Adrenal gland (tissue), 19 donors: Measurements from ENCODE around the gene RELL2. TPM values are rescaled to one million over a fixed set of nuclear protein-coding genes. Genes with fewer than 3 reads are reported as not detected.
A peak's percentile ranks its signal among the peaks of the same experiment; 100 is the strongest.

Source experiments
- DNase-seq, 7 donors: peaks; one replicate each; pipeline ENCODE4 v3.0.0-alpha.2; 2019 to 2020
- H3K27ac ChIP-seq, 5 donors: fragments of 200-600 bp; sonication (generic) in 4 of 5; 1 replicate in 3 of 5; 2 replicates in 2 of 5; pipeline versions ENCODE4 v1.5.1 to v1.8.0; 2016 to 2020; ENCODE audit warnings: mild to moderate bottlenecking in 1 of 5
- H3K27me3 ChIP-seq: fragments of 200-600 bp; 2 replicates; pipeline ENCODE4 v1.8.0; 2021
- H3K36me3 ChIP-seq, 2 donors: fragments of 200-600 bp; replicated peaks in 1 of 2; 1 replicate in 1 of 2; 2 replicates in 1 of 2; pipeline versions ENCODE4 v1.5.1 to v1.8.0; 2018 to 2022
- H3K4me1 ChIP-seq, 2 donors: fragments of 200-600 bp; replicated peaks in 1 of 2; 1 replicate in 1 of 2; 2 replicates in 1 of 2; pipeline versions ENCODE4 v1.5.1 to v1.8.0; 2018 to 2021
- H3K4me3 ChIP-seq, 4 donors: fragments of 200-600 bp; sonication (generic) in 3 of 4; one replicate each; pipeline ENCODE4 v1.5.1; 2016 to 2018
- H3K9me3 ChIP-seq, 3 donors: fragments of 200-600 bp; sonication (generic) in 1 of 3; replicated peaks in 1 of 3; 1 replicate in 2 of 3; 2 replicates in 1 of 3; pipeline versions ENCODE4 v1.5.1 to v1.8.0; 2016 to 2021
- CTCF ChIP-seq, 6 experiments: fragments of 450-650 bp in 4 of 6; fragments of 200-600 bp in 2 of 6; sonication (generic) in 1 of 6; IDR thresholded peaks; 1 replicate in 5 of 6; 2 replicates in 1 of 6; pipeline versions ENCODE4 v1.5.1 to v1.8.0; 2016 to 2021; ENCODE audit warnings: antibody characterized with exemption in 6 of 6, mild to moderate bottlenecking in 2 of 6, moderate library complexity in 1 of 6
- POLR2A ChIP-seq, 2 donors: fragments of 450-650 bp; IDR thresholded peaks; one replicate each; pipeline ENCODE4 v1.6.1; 2017; ENCODE audit warnings: antibody characterized with exemption in 2 of 2, mild to moderate bottlenecking in 2 of 2, moderate library complexity in 1 of 2
- WGBS, 4 donors: extraction: QIAGEN DNeasy Blood & Tissue Kit in 2 of 4; methylation state at CpG; one replicate each; pipeline versions ENCODE4 v1.1.5 to v1.1.7; 2013 to 2017; 5-methylcytosine and 5-hydroxymethylcytosine counted together
- intact Hi-C, 2 donors: fragments of 100-400 bp; cut with DNase I; formaldehyde crosslinking; loops; one replicate each; pipeline versions ENCODE4 v1.14.1 to v1.15.0; 2022 to 2023
- long read RNA-seq, 10 donors: library from polyadenylated mRNA in 3 of 10; unstranded in 2 of 10; stranded (forward) in 1 of 10; transcript quantifications; one replicate each; pipeline ENCODE4 v2.0.0 and lab custom pipeline, GENCODE V29; 2021 to 2026
- polyA plus RNA-seq, 3 donors: library from polyadenylated mRNA; stranded (reverse); fragments of 200-250 nt in 2 of 3; fragments of 350-450 nt in 1 of 3; fragmentation: Illumina TruSeq in 1 of 3; extraction: RNeasy Lipid Tissue Mini Kit (QIAGEN cat#74804) in 1 of 3; gene quantifications; one replicate each; pipeline ENCODE4 v1.2.3, GENCODE V29; 2013 to 2014
- total RNA-seq, 9 donors: library from RNA; depleted of rRNA in 4 of 9; stranded (reverse); fragments of >200 nt in 4 of 9; fragments of 120-200 nt in 1 of 9; fragmentation: NEBNext Ultra II Directional in 1 of 9; extraction: Animal tissue kit (Norgen Biotek cat#: 25700) in 1 of 9; gene quantifications; one replicate each; pipeline versions ENCODE4 v1.1.0 to v1.2.4, GENCODE V29; 2013 to 2023
- donor health status: healthy with polysubstance abuse.
- donor health status: Bipolar disorder and iron deficiency.
- donor health status: DM: yes; HTN: yes; CAD: no.
- donor health status: DM: no; HTN: no; CAD: no.
- donor health status: DM: no; HTN: no; CAD: no.
- donor health status: DM: yes; HTN: yes; CAD: no.

The RELL2 gene, protein sequence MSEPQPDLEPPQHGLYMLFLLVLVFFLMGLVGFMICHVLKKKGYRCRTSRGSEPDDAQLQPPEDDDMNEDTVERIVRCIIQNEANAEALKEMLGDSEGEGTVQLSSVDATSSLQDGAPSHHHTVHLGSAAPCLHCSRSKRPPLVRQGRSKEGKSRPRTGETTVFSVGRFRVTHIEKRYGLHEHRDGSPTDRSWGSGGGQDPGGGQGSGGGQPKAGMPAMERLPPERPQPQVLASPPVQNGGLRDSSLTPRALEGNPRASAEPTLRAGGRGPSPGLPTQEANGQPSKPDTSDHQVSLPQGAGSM
- total RNA-seq (10 to 100 TPM in 2 of 9 donors, 1 to 10 TPM in 7; 4.8 to 13.2 (median 6.2) TPM), polyA plus RNA-seq (10 to 100 TPM in 2 of 3 donors, 1 to 10 TPM in 1; 2.3 to 37.6 (median 17.4) TPM)
- long read RNA-seq, donor 1, partial matches to known transcripts, result 0 of 2 reads
- long read RNA-seq, donor 1, other reads (novel, unspliced or antisense), result 0 of 2 reads
- long read RNA-seq, donor 2, partial matches to known transcripts, result 0 of 1 reads
- long read RNA-seq, donor 2, other reads (novel, unspliced or antisense), result 0 of 1 reads
- long read RNA-seq, donor 3, partial matches to known transcripts, result 5 of 6 reads
- long read RNA-seq, donor 3, other reads (novel, unspliced or antisense), result 0 of 6 reads
- long read RNA-seq, donor 4, partial matches to known transcripts, result 2 of 5 reads
- long read RNA-seq, donor 4, other reads (novel, unspliced or antisense), result 1 of 5 reads
- long read RNA-seq, donor 5, transcript RELL2-202 (8 exons, 2,154 nt), result minor isoform, 6 of 39 reads
- long read RNA-seq, donor 5, transcript RELL2-204 (6 exons, 2,461 nt), result minor isoform, 6 of 39 reads
- long read RNA-seq, donor 5, transcript RELL2-201 (7 exons, 2,520 nt), result major isoform, 14 of 39 reads
- long read RNA-seq, donor 5, partial matches to known transcripts, result 4 of 39 reads
- long read RNA-seq, donor 5, other reads (novel, unspliced or antisense), result 9 of 39 reads
- long read RNA-seq, donor 6, partial matches to known transcripts, result 1 of 3 reads
- long read RNA-seq, donor 6, other reads (novel, unspliced or antisense), result 0 of 3 reads
- long read RNA-seq, donor 7, partial matches to known transcripts, result 0 of 1 reads
- long read RNA-seq, donor 7, other reads (novel, unspliced or antisense), result 0 of 1 reads
- long read RNA-seq, donor 8, partial matches to known transcripts, result 0 of 3 reads
- long read RNA-seq, donor 8, other reads (novel, unspliced or antisense), result 0 of 3 reads
- long read RNA-seq, donor 9, partial matches to known transcripts, result 0 of 1 reads
- long read RNA-seq, donor 9, other reads (novel, unspliced or antisense), result 0 of 1 reads
- long read RNA-seq, donor 10, result 0 reads

DNA sequence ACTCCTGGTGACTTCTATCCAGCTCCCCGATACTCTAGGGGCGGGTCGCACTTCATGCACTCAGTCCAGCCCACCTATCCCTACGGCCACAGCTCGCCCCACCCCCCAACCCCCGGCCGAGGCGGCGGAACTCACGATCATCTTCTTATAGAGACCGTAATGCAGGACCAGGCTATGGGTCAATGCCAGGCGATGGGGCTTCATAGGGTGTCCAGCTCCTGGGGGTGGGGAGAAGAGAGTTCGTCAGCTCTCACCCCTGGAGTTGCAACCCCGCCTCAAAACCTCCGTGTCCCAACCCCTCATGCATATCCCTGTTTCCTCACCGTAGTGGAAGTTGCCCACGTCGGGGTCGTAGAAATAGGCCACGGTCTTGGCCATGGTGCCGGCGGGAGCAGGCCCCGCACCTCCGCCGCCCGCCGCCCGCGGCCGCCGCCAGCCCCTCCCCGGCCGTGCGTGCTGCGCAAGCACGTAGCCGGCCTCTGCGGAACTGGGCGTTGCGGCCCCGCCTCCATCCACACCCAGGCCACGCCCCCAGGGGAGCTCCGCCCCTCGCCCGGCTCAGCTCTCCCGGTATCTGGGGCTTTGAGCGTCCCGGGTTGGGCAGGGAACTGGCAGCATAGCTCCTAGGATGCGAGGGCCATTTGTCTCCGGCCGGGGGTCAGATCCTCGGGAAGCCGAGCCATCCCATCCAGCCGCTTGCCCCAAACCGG, at the start of gene RELL2, which contains the start of gene HDAC3:
Gene RELL2 (plus strand): TSS at position 585 of the 710 bp plus-strand sequence. CDS start 1,229 bp downstream, outside the sequence.
Gene HDAC3 (minus strand): TSS at position 437 of the 710 bp plus-strand sequence. CDS start 59 bp downstream, at position 378.
- H3K36me3 ChIP-seq, result no peaks in the 10 kb centered on the region
- peaks cover 21 to 50% of the 10 kb centered on the region in 2 donors for H3K4me1 ChIP-seq
- H3K4me3 ChIP-seq, result peak within 1 kb of the TSS; percentile 52 to 96 (median 74)
- DNase-seq, result peak; percentile 92 to 97 (median 95)
- no peaks in the 10 kb centered on the region for H3K9me3 ChIP-seq
- 0 to 1% (median 0%) methylated on average over 15 to 55 of the region's 55 CpGs for WGBS, 4 donors
- no peaks in the 10 kb centered on the region for H3K27me3 ChIP-seq
- intact Hi-C loops, result no loop called here
- TF ChIP-seq CTCF (IDR thresholded peaks at IDR 0.05) (no peak), POLR2A (IDR thresholded peaks at IDR 0.05) (peak; percentile 80 to 86)
- peak within 1 kb of the TSS; percentile 53 to 90 (median 72) for H3K27ac ChIP-seq

DNA sequence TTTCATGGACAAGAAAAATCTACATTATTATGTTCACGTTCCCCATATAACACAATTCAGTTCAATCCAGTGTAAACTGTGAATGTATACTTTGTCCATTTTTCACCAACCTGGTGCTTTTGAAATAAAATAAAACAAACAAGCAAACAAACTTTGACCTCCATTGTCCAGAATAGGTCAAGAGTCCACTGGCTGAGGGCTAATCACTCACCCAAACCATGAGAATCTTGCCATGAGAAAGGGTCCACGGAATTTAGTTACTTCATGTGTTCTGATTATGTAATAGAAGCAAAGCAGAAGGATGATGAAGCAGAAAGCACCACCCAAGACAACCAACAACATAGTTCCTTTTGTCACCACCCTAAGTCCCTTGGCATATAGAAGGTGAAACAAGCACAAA, 46.7 kb upstream of the RELL2 start:
- WGBS, 4 donors, result 64 to 74% (median 70%) methylated on average over 2 of the region's 2 CpGs
- no peaks in the 10 kb centered on the region for H3K4me1 ChIP-seq
- intact Hi-C loops, result no loop called here

GRCh38 chr5:141596867-141597266, 39.9 kb upstream of the RELL2 start:
- H3K4me3 ChIP-seq, result no peak overlapping the region
- intact Hi-C loops, result no loop called here
- no peaks in the 10 kb centered on the region for H3K9me3 ChIP-seq
- TF ChIP-seq POLR2A (IDR thresholded peaks at IDR 0.05) (no peak), CTCF (IDR thresholded peaks at IDR 0.05) (no peak)
- H3K4me1 ChIP-seq, result peaks cover 0 to 10% of the 10 kb centered on the region in 2 donors
- no peak overlapping the region for H3K27ac ChIP-seq
- H3K27me3 ChIP-seq, result no peaks in the 10 kb centered on the region
- 98 to 100% (median 100%) methylated on average over 1 of the region's 1 CpG for WGBS, 4 donors
- DNase-seq, result no peak
- H3K36me3 ChIP-seq, result no peaks in the 10 kb centered on the region

More for the DNA sequence above, 46.7 kb upstream of the RELL2 start:
- Histone ChIP-seq H3K9me3 (no peaks in the 10 kb centered on the region), H3K27ac (no peak overlapping the region), H3K36me3 (peaks cover 0 to 14% of the 10 kb centered on the region in 2 donors), H3K4me3 (no peak overlapping the region), H3K27me3 (no peaks in the 10 kb centered on the region)
- no peak for TF ChIP-seq POLR2A (IDR thresholded peaks at IDR 0.05)
- no peak for TF ChIP-seq CTCF (IDR thresholded peaks at IDR 0.05)
- no peak for DNase-seq
